ENCODE results near the gene GDPGP1.

Gene GDPGP1

GRCh38 chr15:90200534-90201129 lies 33.4 kb upstream of the GDPGP1 start:
- Mint-ChIP-seq H3K36me3 (ENCODE audit: low read depth) (no peaks in the 10 kb centered on the region), H3K4me1 (peaks cover 20% of the 10 kb centered on the region), H3K4me3 (peak overlapping the region; percentile 82), H3K27me3 (no peaks in the 10 kb centered on the region), H3K9me3 (no peaks in the 10 kb centered on the region), H3K27ac (peak overlapping the region; percentile 52)
- no peak for ATAC-seq
- DNase-seq, result peak; percentile 20

DNA sequence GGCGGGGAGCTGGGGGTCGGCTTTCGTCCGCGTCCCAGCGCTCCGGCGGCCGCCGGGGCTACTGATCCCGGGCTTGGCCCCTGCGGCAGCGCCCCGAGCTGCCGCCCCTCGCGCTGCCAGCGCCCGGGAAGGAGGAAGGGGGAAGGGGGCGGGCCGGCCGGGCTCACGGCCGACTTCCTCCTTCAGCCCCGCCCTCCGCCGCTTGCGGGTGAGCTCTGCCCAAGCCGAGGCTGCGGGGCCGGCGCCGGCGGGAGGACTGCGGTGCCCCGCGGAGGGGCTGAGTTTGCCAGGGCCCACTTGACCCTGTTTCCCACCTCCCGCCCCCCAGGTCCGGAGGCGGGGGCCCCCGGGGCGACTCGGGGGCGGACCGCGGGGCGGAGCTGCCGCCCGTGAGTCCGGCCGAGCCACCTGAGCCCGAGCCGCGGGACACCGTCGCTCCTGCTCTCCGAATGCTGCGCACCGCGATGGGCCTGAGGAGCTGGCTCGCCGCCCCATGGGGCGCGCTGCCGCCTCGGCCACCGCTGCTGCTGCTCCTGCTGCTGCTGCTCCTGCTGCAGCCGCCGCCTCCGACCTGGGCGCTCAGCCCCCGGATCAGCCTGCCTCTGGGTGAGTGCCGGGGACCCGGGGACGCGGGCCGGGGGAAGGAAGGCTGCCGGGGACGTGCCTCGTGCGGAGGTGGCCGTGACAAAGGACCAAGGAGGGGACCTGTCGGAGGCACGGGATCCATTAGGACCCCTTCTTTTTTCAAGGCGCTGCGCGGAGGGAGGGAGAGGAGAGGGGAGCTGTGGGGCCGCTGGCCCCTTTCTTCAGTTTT lies 32.7 kb upstream of the GDPGP1 start, which contains the start of gene SEMA4B:
SEMA4B (plus strand) TSS at position 201 of the 814 bp plus-strand sequence; CDS start at position 450, 249 bp downstream.
- H3K9me3 Mint-ChIP-seq, result no peaks in the 10 kb centered on the region
- ATAC-seq (peak; percentile 89), DNase-seq (peak; percentile 77)
- H3K4me3 Mint-ChIP-seq, result peak within 1 kb of the TSS; percentile 82
- no peaks in the 10 kb centered on the region for H3K27me3 Mint-ChIP-seq
- no peaks in the 10 kb centered on the region for H3K36me3 Mint-ChIP-seq (ENCODE audit: low read depth)
- H3K27ac Mint-ChIP-seq, result peak within 1 kb of the TSS; percentile 52
- peaks cover 20% of the 10 kb centered on the region for H3K4me1 Mint-ChIP-seq

DNA sequence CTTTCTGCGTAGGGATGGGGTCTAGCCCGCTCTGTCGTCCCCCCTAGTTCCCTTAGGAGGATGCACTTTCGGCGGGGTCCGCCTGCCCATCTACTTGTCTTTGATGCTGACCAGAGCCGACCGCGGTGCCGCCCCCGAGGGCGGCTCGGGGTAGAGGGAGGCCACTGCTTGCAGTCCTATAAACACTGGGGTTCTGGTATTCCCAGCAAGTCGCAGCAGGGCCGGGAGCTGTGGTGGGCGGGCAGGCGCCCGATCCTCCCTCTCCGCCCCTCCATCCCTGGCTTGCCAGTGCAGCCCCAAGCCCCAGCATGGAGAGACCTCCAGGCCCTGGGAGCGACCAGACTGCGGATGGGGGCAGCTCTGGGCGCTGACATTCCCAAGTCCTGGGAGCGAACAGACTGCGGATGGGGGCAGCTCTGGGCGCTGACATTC lies 32.0 kb upstream of the GDPGP1 start:
- Mint-ChIP-seq H3K9me3 (no peaks in the 10 kb centered on the region), H3K36me3 (ENCODE audit: low read depth) (no peaks in the 10 kb centered on the region), H3K4me3 (peak overlapping the region; percentile 77), H3K27ac (no peak overlapping the region), H3K4me1 (peaks cover 23% of the 10 kb centered on the region), H3K27me3 (no peaks in the 10 kb centered on the region)
- ATAC-seq (no peak), DNase-seq (no peak)

- peaks cover 25% of the 10 kb centered on the region for H3K4me1 Mint-ChIP-seq
Observed at GRCh38 chr15:90202929-90203328, 31.1 kb upstream of the GDPGP1 start.

DNA sequence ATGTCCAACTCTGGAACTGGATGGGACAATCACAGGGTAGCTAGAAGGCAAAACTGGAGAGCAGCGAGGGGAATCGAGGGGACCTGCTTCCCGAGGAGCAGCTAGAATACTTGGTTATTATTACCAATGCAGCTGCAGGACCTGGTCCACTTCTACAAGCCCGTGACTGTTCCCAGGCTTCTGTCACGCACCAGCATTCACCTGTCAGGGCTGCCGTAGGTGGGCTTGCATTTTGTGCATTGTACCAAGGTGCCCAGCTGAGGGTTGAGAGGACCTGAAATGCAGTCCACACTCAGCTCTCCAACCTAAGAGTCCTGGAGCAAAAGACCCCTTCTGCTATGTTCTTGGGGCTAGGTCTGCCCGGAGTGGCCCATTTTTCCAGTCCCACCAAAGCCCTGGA lies 30.5 kb upstream of the GDPGP1 start:
- Mint-ChIP-seq H3K9me3 (no peaks in the 10 kb centered on the region), H3K4me1 (peaks cover 25% of the 10 kb centered on the region), H3K27ac (no peak overlapping the region), H3K27me3 (no peaks in the 10 kb centered on the region), H3K36me3 (ENCODE audit: low read depth) (no peaks in the 10 kb centered on the region), H3K4me3 (no peak overlapping the region)
- no peak for ATAC-seq
- no peak for DNase-seq

More at GRCh38 chr15:90202929-90203328, 31.1 kb upstream of the GDPGP1 start:
- Mint-ChIP-seq H3K9me3 (no peaks in the 10 kb centered on the region), H3K36me3 (ENCODE audit: low read depth) (no peaks in the 10 kb centered on the region), H3K4me3 (peak overlapping the region; percentile 77), H3K27me3 (no peaks in the 10 kb centered on the region), H3K27ac (no peak overlapping the region)
- DNase-seq (no peak), ATAC-seq (no peak)

- Mint-ChIP-seq H3K27ac (no peak overlapping the region), H3K36me3 (ENCODE audit: low read depth) (no peaks in the 10 kb centered on the region), H3K4me3 (no peak overlapping the region), H3K9me3 (no peaks in the 10 kb centered on the region), H3K4me1 (peaks cover 28% of the 10 kb centered on the region), H3K27me3 (no peaks in the 10 kb centered on the region)
- DNase-seq, result no peak
- ATAC-seq, result no peak
Observed at GRCh38 chr15:90203922-90204321, 30.1 kb upstream of the GDPGP1 start.

DNA sequence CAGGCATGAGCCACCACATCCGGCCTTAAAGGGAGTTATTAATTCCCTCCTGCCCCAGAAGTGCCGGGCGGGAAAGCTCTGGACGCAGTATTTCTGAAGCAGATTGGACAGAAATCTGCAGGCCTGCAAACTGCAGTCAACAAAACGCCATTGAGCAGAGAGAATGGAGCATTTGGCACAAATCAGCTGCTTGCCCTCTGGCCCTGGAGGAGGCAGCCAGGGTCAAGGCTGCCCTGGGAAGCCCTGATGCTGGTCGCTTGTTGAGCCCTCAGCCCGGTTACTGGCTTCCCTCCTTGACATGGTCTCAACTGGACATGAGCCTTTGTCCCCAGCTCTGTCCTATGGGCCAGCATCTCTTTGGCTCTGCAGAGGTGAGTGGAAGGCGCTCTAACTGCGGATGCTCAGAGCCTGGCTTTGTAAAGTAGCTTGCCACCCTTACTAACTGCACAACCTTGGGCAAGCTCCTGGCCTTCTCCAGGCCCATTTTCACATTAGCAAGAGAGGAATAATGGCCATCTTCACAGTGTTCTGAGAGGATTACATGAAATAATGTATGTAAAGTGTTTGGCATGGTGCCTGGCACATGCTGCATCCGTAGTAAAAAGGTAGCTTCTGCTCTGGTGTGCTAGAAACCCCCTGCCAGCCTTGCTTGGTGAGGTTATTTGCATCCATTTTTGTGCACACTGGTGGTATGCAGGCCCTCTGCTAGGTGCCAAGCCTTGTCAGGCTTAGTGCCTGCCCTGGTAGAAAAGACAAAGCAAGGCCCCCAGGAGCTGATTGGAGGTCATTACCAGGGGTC lies 28.8 kb upstream of the GDPGP1 start:
- Mint-ChIP-seq H3K9me3 (no peaks in the 10 kb centered on the region), H3K4me1 (peaks cover 36% of the 10 kb centered on the region)

GRCh38 chr15:90205886-90206285 lies 28.1 kb upstream of the GDPGP1 start:
- Mint-ChIP-seq H3K9me3 (no peaks in the 10 kb centered on the region), H3K4me1 (peaks cover 34% of the 10 kb centered on the region), H3K27me3 (no peaks in the 10 kb centered on the region), H3K27ac (no peak overlapping the region), H3K4me3 (no peak overlapping the region), H3K36me3 (ENCODE audit: low read depth) (no peaks in the 10 kb centered on the region)
- ATAC-seq, result no peak
- no peak for DNase-seq

More for the DNA sequence above, 28.8 kb upstream of the GDPGP1 start:
- no peaks in the 10 kb centered on the region for H3K36me3 Mint-ChIP-seq (ENCODE audit: low read depth)
- no peaks in the 10 kb centered on the region for H3K27me3 Mint-ChIP-seq
- H3K27ac Mint-ChIP-seq, result no peak overlapping the region
- DNase-seq (no peak), ATAC-seq (no peak)
- H3K4me3 Mint-ChIP-seq, result no peak overlapping the region

- no peaks in the 10 kb centered on the region for H3K27me3 Mint-ChIP-seq
- ATAC-seq, result no peak
- no peaks in the 10 kb centered on the region for H3K9me3 Mint-ChIP-seq
- DNase-seq, result no peak
- no peak overlapping the region for H3K27ac Mint-ChIP-seq
- peaks cover 36% of the 10 kb centered on the region for H3K4me1 Mint-ChIP-seq
- no peaks in the 10 kb centered on the region for H3K36me3 Mint-ChIP-seq (ENCODE audit: low read depth)
- no peak overlapping the region for H3K4me3 Mint-ChIP-seq
Observed at GRCh38 chr15:90207252-90207651, 26.8 kb upstream of the GDPGP1 start.

GRCh38 chr15:90208356-90208755 lies 25.7 kb upstream of the GDPGP1 start:
- H3K36me3 Mint-ChIP-seq (ENCODE audit: low read depth), result no peaks in the 10 kb centered on the region
- ATAC-seq, result no peak
- DNase-seq, result no peak
- peaks cover 31% of the 10 kb centered on the region for H3K4me1 Mint-ChIP-seq
- H3K9me3 Mint-ChIP-seq, result no peaks in the 10 kb centered on the region
- H3K4me3 Mint-ChIP-seq, result no peak overlapping the region
- H3K27ac Mint-ChIP-seq, result no peak overlapping the region
- no peaks in the 10 kb centered on the region for H3K27me3 Mint-ChIP-seq

- Mint-ChIP-seq H3K36me3 (ENCODE audit: low read depth) (no peaks in the 10 kb centered on the region), H3K4me1 (peaks cover 38% of the 10 kb centered on the region), H3K27me3 (no peaks in the 10 kb centered on the region), H3K27ac (peak overlapping the region; percentile 46), H3K4me3 (no peak overlapping the region), H3K9me3 (no peaks in the 10 kb centered on the region)
- DNase-seq (no peak), ATAC-seq (peak; percentile 45)
Observed at GRCh38 chr15:90209591-90209990, 24.4 kb upstream of the GDPGP1 start.

GRCh38 chr15:90210593-90210992 lies 23.4 kb upstream of the GDPGP1 start:
- DNase-seq, result no peak
- no peaks in the 10 kb centered on the region for H3K36me3 Mint-ChIP-seq (ENCODE audit: low read depth)
- H3K9me3 Mint-ChIP-seq, result no peaks in the 10 kb centered on the region
- ATAC-seq, result no peak
- H3K27ac Mint-ChIP-seq, result no peak overlapping the region
- no peaks in the 10 kb centered on the region for H3K27me3 Mint-ChIP-seq
- no peak overlapping the region for H3K4me3 Mint-ChIP-seq
- H3K4me1 Mint-ChIP-seq, result peaks cover 41% of the 10 kb centered on the region

DNA sequence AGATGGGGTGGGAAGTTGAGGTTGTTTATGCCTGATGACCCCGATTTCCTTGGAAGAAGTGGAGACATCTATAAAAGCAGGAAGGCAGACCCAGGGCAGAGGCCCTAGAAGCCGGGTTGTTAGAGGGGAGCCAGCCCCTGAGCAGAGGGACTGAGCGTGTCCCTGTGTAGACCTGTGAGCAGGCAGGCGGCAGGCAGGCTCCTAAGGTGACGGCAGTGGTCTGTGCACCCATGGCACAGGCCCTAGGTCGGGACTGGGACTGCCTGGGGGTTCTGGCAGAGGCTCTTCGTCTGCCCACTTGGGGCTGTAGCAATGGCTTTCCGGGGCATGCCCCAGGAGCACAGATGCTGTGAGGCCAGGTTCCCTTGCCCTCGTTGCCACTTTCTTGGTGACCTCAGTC lies 23.0 kb upstream of the GDPGP1 start:
- ATAC-seq (peak; percentile 38), DNase-seq (no peak)
- Mint-ChIP-seq H3K4me3 (no peak overlapping the region), H3K4me1 (peaks cover 41% of the 10 kb centered on the region), H3K36me3 (ENCODE audit: low read depth) (no peaks in the 10 kb centered on the region), H3K9me3 (no peaks in the 10 kb centered on the region), H3K27me3 (no peaks in the 10 kb centered on the region), H3K27ac (no peak overlapping the region)

DNA sequence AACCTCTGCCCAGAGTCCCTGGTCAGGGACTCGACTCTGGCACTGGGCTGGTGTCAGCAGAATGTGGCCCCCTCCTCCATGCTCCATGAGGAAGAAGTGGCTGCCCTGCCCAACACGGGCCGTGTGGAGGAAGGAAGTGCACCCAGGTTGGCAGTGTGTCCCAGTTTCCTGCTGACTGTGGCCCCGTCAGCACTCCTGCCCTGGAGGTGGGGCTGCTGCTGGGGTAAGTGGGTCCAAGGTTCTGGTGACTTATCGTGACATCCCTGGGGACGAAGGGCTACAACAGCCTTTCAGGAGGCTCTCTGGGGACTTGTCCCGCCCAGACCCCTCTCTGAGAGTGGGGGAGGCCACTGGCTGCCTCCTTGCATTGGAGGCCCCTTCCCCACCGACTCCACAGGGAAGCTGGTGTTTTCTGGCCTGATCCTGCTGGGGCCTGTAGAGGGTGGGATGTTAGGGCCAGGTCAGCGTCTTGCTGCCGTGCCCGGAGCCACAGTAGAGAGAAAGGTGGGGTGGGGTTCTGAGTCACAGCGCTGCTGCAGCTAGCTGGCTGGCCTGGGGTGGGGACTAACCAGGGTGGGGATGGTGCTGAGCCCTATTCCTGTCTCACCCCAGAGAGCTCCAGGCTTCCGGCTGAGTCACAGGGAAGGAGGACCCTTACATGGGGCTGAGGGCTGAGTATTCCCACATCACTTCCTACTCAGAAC lies 22.4 kb upstream of the GDPGP1 start:
- Mint-ChIP-seq H3K4me3 (no peak overlapping the region), H3K36me3 (ENCODE audit: low read depth) (peaks cover 2% of the 10 kb centered on the region), H3K27me3 (no peaks in the 10 kb centered on the region), H3K9me3 (no peaks in the 10 kb centered on the region), H3K27ac (no peak overlapping the region), H3K4me1 (peaks cover 39% of the 10 kb centered on the region)
- DNase-seq, result no peak
- no peak for ATAC-seq

Measured in activated naive CD8-positive, alpha-beta T cell treated with anti-CD3 and anti-CD28 coated beads, Interleukin-2, amount 50 U/mL, for 24 hours (primary cell).